ENCODE data around the gene UBL4A.
A peak's percentile ranks its signal among the peaks of the same experiment; 100 is the strongest.

UBL4A gene

GRCh38 chrX:154526901-154527675 is 40.7 kb upstream of the UBL4A start:
- DNase-seq (ENCODE audit: extremely low read depth, low read depth), result no peak
- TF ChIP-seq CTCF (IDR thresholded peaks at IDR 0.05; ENCODE audit: low read depth, low read length), result peak; percentile 57

GRCh38 chrX:154525606-154526490 is 39.4 kb upstream of the UBL4A start:
- no peak for TF ChIP-seq CTCF (IDR thresholded peaks at IDR 0.05; ENCODE audit: low read depth, low read length)
- no peak for DNase-seq (ENCODE audit: extremely low read depth, low read depth)

- no peak for DNase-seq (ENCODE audit: extremely low read depth, low read depth)
- TF ChIP-seq CTCF (IDR thresholded peaks at IDR 0.05; ENCODE audit: low read depth, low read length), result no peak
These were observed 33.0 kb upstream of the UBL4A start for GRCh38 chrX:154519389-154519788.

- no peak for TF ChIP-seq CTCF (IDR thresholded peaks at IDR 0.05; ENCODE audit: low read depth, low read length)
- no peak for DNase-seq (ENCODE audit: extremely low read depth, low read depth)
These were observed 30.8 kb upstream of the UBL4A start for GRCh38 chrX:154517101-154517781.

- no peak for DNase-seq (ENCODE audit: extremely low read depth, low read depth)
- no peak for TF ChIP-seq CTCF (IDR thresholded peaks at IDR 0.05; ENCODE audit: low read depth, low read length)
These were observed 30.3 kb upstream of the UBL4A start for GRCh38 chrX:154516656-154517100.

GRCh38 chrX:154515966-154516655 is 29.7 kb upstream of the UBL4A start, which contains the start of gene FAM3A:
FAM3A (minus strand) TSS chrX:154516232; CDS start chrX:154515772, 460 bp downstream.
- TF ChIP-seq CTCF (IDR thresholded peaks at IDR 0.05; ENCODE audit: low read depth, low read length), result no peak

More at GRCh38 chrX:154515966-154516655, 29.7 kb upstream of the UBL4A start, which contains the start of gene FAM3A:
- peak; percentile 80 for DNase-seq (ENCODE audit: extremely low read depth, low read depth)

Data from AG09319 (cell line).